ENCODE data around the gene PADI2. TPM values are rescaled to one million over a fixed set of nuclear protein-coding genes. Genes with fewer than 3 reads are reported as not detected.

PADI2 gene
- total and polyA plus RNA-seq, 2 of the 8 experiments (the other 6 are each of a cell fraction or from before 2014, with no cell fraction given), result 1.6 to 7.5 TPM

GRCh38 chr1:17118268-17118667 lies 983 bp downstream of the PADI2 start:
- H4K91ac ChIP-seq (replicated peaks; ENCODE audit: insufficient read length, low read length), result no peak overlapping the region
- no peak for FAIRE-seq
- H2BK20ac ChIP-seq (ENCODE audit: low read length), result no peak overlapping the region
- no peak for TF ChIP-seq POLR2A (IDR thresholded peaks at IDR 0.05; ENCODE audit: control extremely low read depth in 1 of 2, low read depth in 2 of 2, low read length in 2 of 2)

More at GRCh38 chr1:17118268-17118667, 983 bp downstream of the PADI2 start:
- Histone ChIP-seq H3K18ac (ENCODE audit: extremely low read depth, low read length) (no peak overlapping the region), H3K14ac (ENCODE audit: insufficient read length) (no peak overlapping the region), H3K4me3 (ENCODE audit: extremely low read depth in 1 of 4, insufficient read depth in 2 of 4, low read depth in 3 of 4, low read length in 4 of 4) (peak overlapping the region; percentile 53 to 78 (median 67); a peak in 7 of 8 replicates), H2BK12ac (ENCODE audit: low read depth, low read length) (no peak overlapping the region), H3K23me2 (ENCODE audit: low read depth, low read length) (peaks cover 16% of the 10 kb centered on the region; the same call in 1 of the 2 replicates), H3K27me3 (replicated peaks in 1 of 4; ENCODE audit: control insufficient read depth in 3 of 4, extremely low read depth in 1 of 4, insufficient read depth in 3 of 4, low read length in 3 of 4) (peaks cover 16 to 29% (median 24%) of the 10 kb centered on the region in 4 experiments), H3K4me2 (ENCODE audit: insufficient read depth in 1 of 2, low read depth in 2 of 2, low read length in 2 of 2) (peak overlapping the region; percentile 98 to 99), H3K56ac (replicated peaks; ENCODE audit: insufficient read length, low read depth, low read length) (no peak overlapping the region), H3K27ac (ENCODE audit: low read depth, low read length) (no peak overlapping the region), H3K79me1 (ENCODE audit: low read depth, low read length) (no peaks in the 10 kb centered on the region), H4K8ac (ENCODE audit: extremely low read depth, insufficient read depth, low read length) (no peak overlapping the region; the same call in 1 of the 2 replicates), H3K9me3 (ENCODE audit: insufficient read depth in 2 of 2, low read depth in 1 of 2, low read length in 1 of 2) (no peaks in the 10 kb centered on the region), H3K79me2 (ENCODE audit: control insufficient read depth in 1 of 2, insufficient read depth in 2 of 2, low read length in 2 of 2) (no peaks in the 10 kb centered on the region), H2BK5ac (ENCODE audit: low read depth, low read length) (no peak overlapping the region), H2AFZ (ENCODE audit: low read length) (peak overlapping the region; percentile 47; the same call in 1 of the 2 replicates), H4K20me1 (replicated peaks in 1 of 2; ENCODE audit: control insufficient read depth in 1 of 2, insufficient read depth in 2 of 2, low read length in 2 of 2) (peaks cover 0 to 4% of the 10 kb centered on the region in 2 experiments), H2AK5ac (ENCODE audit: low read depth, low read length) (no peak overlapping the region), H3K36me3 (ENCODE audit: control insufficient read depth in 2 of 4, insufficient read depth in 4 of 4, low read length in 3 of 4) (no peaks in the 10 kb centered on the region), H4K5ac (ENCODE audit: insufficient read length, low read depth, low read length) (no peak overlapping the region), H3K23ac (ENCODE audit: insufficient read length) (no peak overlapping the region), H3K4me1 (replicated peaks in 1 of 4; ENCODE audit: control insufficient read depth in 3 of 4, insufficient read depth in 4 of 4, low read length in 3 of 4) (peaks cover 0 to 17% (median 5%) of the 10 kb centered on the region in 4 experiments; a peak in 5 of 7 replicates), H3K4ac (replicated peaks; ENCODE audit: insufficient read length, low read depth, low read length) (no peak overlapping the region), H2BK120ac (replicated peaks; ENCODE audit: low read depth, low read length) (no peak overlapping the region), H3K9ac (replicated peaks in 1 of 4; ENCODE audit: extremely low read depth in 1 of 4, low read depth in 3 of 4, low read length in 3 of 4) (no peak overlapping the region), H2BK15ac (ENCODE audit: low read length) (no peak overlapping the region)
- DNase-seq (ENCODE audit: low read depth in 1 of 2, low spot score in 2 of 2), result no peak
- POLR2A ChIA-PET (ENCODE audit: partially characterized antibody), result interaction anchor here (1.5 kb wide), 1 partner anchor 287 kb away, joined by 3 read pairs; no protein-coding TSS in a partner anchor
- CTCF ChIA-PET (ENCODE audit: partially characterized antibody), result interaction anchor here (0.7 to 21.2 kb wide), 8 partner anchors 44 to 218 kb away, joined by 3 to 339 read pairs (median 4); no protein-coding TSS in a partner anchor
- WGBS, 2 experiments (ENCODE audit: extremely low coverage in 1 of 2, insufficient coverage in 1 of 2, insufficient read length in 1 of 2, insufficient replicate concordance in 2 of 2, low coverage in 1 of 2, low lambda C conversion rate in 2 of 2, missing lambda C conversion rate in 1 of 2), result 10% methylated on average over 7 of the region's 7 CpGs; no CpG with 5 or more reads in 1 of the 2 experiments
